IPS-18c (cell line): ENCODE data around the gene SLC9C2.
"Not testable (repeated sequence)": the region's sequence is repeated elsewhere in the genome, so short reads cannot be mapped to it uniquely, and the experiment has no call there.

Source experiments
- H3K4me3 ChIP-seq: 2 replicates; pipeline ENCODE4 v1.7.0; 2013; ENCODE audit warnings: low read depth, mild to moderate bottlenecking, low read length, moderate library complexity; ENCODE audit not compliant: insufficient read depth
- H3K9me3 ChIP-seq: one replicate; pipeline ENCODE4 v1.6.1; 2013; ENCODE audit warnings: mild to moderate bottlenecking, low read length, moderate library complexity; ENCODE audit not compliant: control insufficient read depth, insufficient read depth

The SLC9C2 gene

GRCh38 chr1:173596097-173596825 lies 6.6 kb downstream of the SLC9C2 start:
- Histone ChIP-seq H3K4me3 (no peak overlapping the region), H3K9me3 (no peaks in the 10 kb centered on the region)

DNA sequence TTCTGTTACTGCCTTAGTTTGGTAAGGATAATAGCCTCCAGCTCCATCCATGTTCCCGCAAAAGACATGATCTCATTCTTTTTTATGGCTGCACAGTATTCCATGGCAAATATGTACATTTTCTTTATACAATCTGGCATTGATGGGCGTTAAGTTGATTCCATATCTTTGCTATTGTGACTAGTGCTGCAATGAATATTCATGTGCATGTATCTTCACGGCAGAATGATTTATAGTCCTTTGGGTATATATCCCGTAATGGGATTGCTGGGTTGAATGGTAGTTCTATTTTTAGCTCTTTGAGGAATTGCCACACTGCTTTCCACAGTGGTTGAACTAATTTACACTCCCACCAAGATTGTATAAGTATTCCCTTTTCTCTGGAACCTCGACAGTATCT lies 11.7 kb downstream of the SLC9C2 start:
- H3K4me3 ChIP-seq, H3K9me3 ChIP-seq: not testable (repeated sequence)

- Histone ChIP-seq H3K9me3 (no peaks in the 10 kb centered on the region), H3K4me3 (no peak overlapping the region)
Measured at GRCh38 chr1:173590557-173590956, 12.3 kb downstream of the SLC9C2 start.

- no peak overlapping the region for H3K4me3 ChIP-seq
Measured at GRCh38 chr1:173581383-173582079, 21.3 kb downstream of the SLC9C2 start.

GRCh38 chr1:173580658-173581057 lies 22.2 kb downstream of the SLC9C2 start:
- Histone ChIP-seq H3K9me3 (no peaks in the 10 kb centered on the region), H3K4me3 (no peak overlapping the region)

More at GRCh38 chr1:173581383-173582079, 21.3 kb downstream of the SLC9C2 start:
- no peaks in the 10 kb centered on the region for H3K9me3 ChIP-seq

- no peak overlapping the region for H3K4me3 ChIP-seq
- H3K9me3 ChIP-seq = no peaks in the 10 kb centered on the region
Measured at GRCh38 chr1:173580071-173580470, 22.8 kb downstream of the SLC9C2 start.

GRCh38 chr1:173573596-173573995 lies 29.3 kb downstream of the SLC9C2 start:
- no peak overlapping the region for H3K4me3 ChIP-seq
- H3K9me3 ChIP-seq = no peaks in the 10 kb centered on the region

DNA sequence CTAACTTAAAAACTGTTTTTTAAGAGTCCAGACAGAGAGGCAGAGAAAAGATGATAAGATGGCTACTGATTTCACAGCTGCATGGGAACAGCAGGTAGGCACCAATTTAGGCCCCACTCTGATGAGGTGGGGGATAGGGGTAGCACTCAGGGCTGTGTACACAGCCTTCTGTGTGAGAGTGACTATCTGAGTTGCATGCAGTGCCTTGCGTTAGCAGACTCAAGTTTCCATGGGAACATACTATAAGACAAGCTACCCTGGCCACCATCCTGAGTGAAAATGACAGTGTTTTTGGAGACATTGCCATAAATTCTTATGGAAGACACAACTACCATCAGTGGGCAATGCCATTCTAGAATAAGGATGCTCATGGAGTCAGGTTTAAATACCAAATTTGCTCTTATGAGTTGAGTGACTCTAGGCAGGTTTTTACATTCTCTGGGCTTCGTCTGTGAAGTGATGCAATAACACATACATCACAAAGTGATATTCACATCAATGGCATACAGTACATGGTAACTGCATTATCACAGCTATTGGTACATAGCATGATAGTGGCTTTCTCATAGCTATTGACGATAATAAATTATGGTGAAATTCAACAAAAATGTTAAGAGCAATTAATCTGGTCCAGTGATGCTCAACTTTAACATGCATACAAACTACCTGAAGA lies 30.5 kb downstream of the SLC9C2 start:
- H3K9me3 ChIP-seq = no peaks in the 10 kb centered on the region

GRCh38 chr1:173570370-173571007 lies 32.4 kb downstream of the SLC9C2 start:
- no peak overlapping the region for H3K4me3 ChIP-seq

More for the DNA sequence above, 30.5 kb downstream of the SLC9C2 start:
- H3K4me3 ChIP-seq = no peak overlapping the region

DNA sequence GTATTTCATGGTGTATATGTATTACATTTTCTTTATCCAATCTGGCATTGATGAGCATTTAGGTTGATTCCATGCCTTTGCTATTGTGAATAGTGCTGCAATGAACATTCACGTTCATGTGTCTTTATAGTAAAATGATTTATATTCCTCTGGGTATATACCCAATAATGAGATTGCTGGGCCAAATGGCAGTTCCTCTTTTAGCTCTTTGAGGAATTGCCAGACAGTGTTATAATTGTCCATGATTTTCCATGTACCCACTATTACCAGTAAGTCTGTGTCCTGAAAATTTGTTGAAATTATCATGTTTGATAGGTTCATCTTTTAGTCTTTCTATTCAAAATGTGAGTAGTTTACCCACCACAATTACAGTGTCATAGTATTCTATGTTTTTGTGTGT lies 34.4 kb downstream of the SLC9C2 start:
- H3K4me3 ChIP-seq = no peak overlapping the region

More at GRCh38 chr1:173570370-173571007, 32.4 kb downstream of the SLC9C2 start:
- no peaks in the 10 kb centered on the region for H3K9me3 ChIP-seq

DNA sequence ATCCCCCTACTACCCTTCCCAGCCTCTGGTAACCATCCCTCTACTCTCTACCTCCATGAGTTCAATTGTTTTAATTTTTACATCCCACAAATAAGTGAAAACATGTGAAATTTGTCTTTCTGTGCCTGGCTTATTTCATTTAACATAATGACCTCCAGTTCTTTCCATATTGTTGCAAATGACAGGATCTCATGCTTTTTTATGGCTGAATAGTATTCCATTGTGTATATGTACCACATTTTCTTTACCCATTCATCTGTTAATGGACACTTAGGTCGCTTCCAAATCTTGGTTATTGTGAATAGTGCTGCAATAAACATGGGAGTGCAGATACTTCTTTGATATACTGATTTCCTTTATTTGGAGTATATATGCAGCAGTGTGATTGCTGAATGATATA lies 39.0 kb downstream of the SLC9C2 start:
- H3K9me3 ChIP-seq, H3K4me3 ChIP-seq: not testable (repeated sequence)

More for the DNA sequence above, 34.4 kb downstream of the SLC9C2 start:
- no peaks in the 10 kb centered on the region for H3K9me3 ChIP-seq

DNA sequence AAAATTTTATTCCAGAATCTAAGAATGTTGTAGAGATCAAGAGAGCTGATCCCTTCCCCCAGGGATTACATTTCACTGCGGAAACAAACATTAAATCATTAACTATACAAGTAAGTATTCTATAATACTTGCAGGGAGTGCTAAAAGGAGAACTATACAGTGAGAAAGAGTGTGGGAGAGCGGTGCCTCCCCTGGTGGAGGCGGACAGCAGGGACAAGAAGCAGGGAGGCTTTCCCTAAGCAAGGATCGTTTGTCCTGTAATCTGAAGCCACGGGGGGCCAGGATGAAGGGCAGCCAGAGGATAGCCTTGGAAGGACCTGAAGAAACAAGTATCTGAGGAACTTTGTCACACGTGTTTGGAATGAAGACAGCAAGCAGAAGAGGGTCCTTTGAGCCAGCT lies 40.1 kb downstream of the SLC9C2 start:
- H3K4me3 ChIP-seq = no peak overlapping the region
- H3K9me3 ChIP-seq = no peaks in the 10 kb centered on the region

DNA sequence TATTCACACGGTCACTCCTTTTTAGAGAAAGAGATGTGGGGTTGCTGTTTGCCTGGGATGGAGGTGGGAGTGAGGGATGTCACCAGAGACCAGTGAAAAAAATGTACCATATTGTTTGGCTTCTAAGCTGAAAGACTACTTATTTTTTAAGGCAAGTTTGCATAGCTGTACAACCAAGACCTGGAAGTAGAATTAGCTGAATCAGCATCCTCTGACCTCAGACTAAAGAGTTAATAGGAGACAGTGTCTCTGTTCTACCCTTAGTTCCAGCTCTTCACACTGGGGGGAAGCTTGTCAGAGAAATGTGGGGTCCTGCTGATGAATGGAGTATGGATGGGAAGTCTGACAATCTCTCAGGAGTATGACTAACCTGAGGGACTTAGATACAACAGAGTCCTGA lies 41.6 kb downstream of the SLC9C2 start:
- no peaks in the 10 kb centered on the region for H3K9me3 ChIP-seq
- H3K4me3 ChIP-seq = no peak overlapping the region

GRCh38 chr1:173560285-173560880 lies 42.5 kb downstream of the SLC9C2 start:
- no peaks in the 10 kb centered on the region for H3K9me3 ChIP-seq
- no peak overlapping the region for H3K4me3 ChIP-seq

- Histone ChIP-seq H3K9me3 (no peaks in the 10 kb centered on the region), H3K4me3 (no peak overlapping the region)
Measured at GRCh38 chr1:173555651-173556305, 47.1 kb downstream of the SLC9C2 start.

DNA sequence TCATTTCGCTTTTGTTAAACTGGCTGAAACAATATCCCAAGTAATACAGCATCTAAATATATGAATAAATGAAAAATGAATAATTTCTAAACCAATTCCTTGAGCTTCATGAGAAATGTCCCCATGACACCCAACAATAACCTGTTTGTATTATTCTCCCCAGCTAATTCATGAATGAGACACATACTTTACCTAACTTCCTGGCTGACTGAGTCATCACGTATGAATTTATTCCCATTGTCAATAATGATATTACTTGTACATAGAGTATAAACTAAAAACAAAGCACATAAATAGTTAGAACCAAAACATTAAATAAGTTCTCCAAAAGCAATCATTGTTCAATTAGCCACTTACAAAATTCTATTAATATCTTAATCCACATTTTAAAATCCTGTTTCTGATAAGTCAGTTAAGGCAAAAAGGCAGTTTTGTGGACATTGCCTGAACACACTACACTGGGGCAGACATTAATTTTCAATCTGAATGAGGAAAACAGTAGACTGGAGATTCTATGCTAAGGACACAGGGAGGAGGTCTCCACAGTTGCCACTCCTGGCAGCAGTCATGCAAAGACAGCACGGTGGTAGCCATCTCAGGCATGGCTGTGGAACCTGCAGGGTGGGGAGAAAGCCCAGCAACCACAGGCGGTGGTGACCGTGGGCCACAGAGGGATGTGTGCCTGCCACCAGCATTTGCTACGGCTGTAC lies 48.2 kb downstream of the SLC9C2 start:
- Histone ChIP-seq H3K9me3 (no peaks in the 10 kb centered on the region), H3K4me3 (no peak overlapping the region)
